Mucosa of descending colon (tissue), 3 donors: Measurements from ENCODE around the gene CHIT1. TPM values are rescaled to one million over a fixed set of nuclear protein-coding genes. Genes with fewer than 3 reads are reported as not detected.

Source experiments
- ATAC-seq: fragments of 200-7000 bp; cut with Tn5 transposase; one replicate; pipeline ENCODE4 v1.9.1; 2020; ENCODE audit warnings: mild to moderate bottlenecking, moderate library complexity
- DNase-seq, 3 donors: peaks; one replicate each; pipeline ENCODE4 v3.0.0-alpha.2; 2020
- H3K36me3 ChIP-seq: fragments of 200-600 bp; one replicate; pipeline ENCODE4 v1.8.0; 2021; ENCODE audit warnings: low read depth, mild to moderate bottlenecking
- H3K4me1 ChIP-seq: fragments of 200-600 bp; one replicate; pipeline ENCODE4 v1.8.0; 2021; ENCODE audit warnings: low read depth, mild to moderate bottlenecking
- H3K4me3 ChIP-seq: fragments of 200-600 bp; one replicate; pipeline ENCODE4 v1.8.0; 2021; ENCODE audit warnings: mild to moderate bottlenecking
- H3K9me3 ChIP-seq: fragments of 200-600 bp; one replicate; pipeline ENCODE4 v1.8.0; 2021; ENCODE audit warnings: mild to moderate bottlenecking
- intact Hi-C, 2 donors: fragments of 100-400 bp; cut with DNase I in 1 of 2; cut with micrococcal nuclease in 1 of 2; formaldehyde crosslinking; loops; one replicate each; pipeline versions ENCODE4 v1.11.0 to v1.11.1; 2022; cut with DNase I, micrococcal nuclease
- total RNA-seq, 3 donors: library from RNA; stranded (reverse); fragmentation: NEBNext Ultra II Directional in 2 of 3; extraction: Animal tissue kit (Norgen Biotek cat#: 25700) in 2 of 3; gene quantifications; one replicate each; pipeline versions ENCODE4 v1.2.1 to v1.2.4, GENCODE V29; 2021 to 2023
- TF ChIP-seq, protein P1 (sequence below): fragments of 200-600 bp; IDR thresholded peaks from one replicate; pipeline ENCODE4 v1.8.0; 2022; ENCODE audit warnings: antibody characterized with exemption, mild to moderate bottlenecking
- donor health status: DM: no; HTN: no; CAD: no; lungs with moderate emphysema.
- donor health status: DM: no; HTN: no; CAD: no.
- donor health status: DM: no; HTN: yes; CAD: no.

Gene CHIT1
- total RNA-seq, 3 donors from 2014 or later = 0.13 to 0.96 TPM; not detected in 1

- Histone ChIP-seq H3K9me3 (no peaks in the 10 kb centered on the region), H3K36me3 (no peaks in the 10 kb centered on the region), H3K4me1 (peaks cover 45% of the 10 kb centered on the region), H3K4me3 (no peak overlapping the region)
- intact Hi-C loops = loop anchor here (10.0 kb wide), 2 partner anchors 169 to 209 kb away; no protein-coding TSS in a partner anchor
- TF ChIP-seq, protein P1, sequence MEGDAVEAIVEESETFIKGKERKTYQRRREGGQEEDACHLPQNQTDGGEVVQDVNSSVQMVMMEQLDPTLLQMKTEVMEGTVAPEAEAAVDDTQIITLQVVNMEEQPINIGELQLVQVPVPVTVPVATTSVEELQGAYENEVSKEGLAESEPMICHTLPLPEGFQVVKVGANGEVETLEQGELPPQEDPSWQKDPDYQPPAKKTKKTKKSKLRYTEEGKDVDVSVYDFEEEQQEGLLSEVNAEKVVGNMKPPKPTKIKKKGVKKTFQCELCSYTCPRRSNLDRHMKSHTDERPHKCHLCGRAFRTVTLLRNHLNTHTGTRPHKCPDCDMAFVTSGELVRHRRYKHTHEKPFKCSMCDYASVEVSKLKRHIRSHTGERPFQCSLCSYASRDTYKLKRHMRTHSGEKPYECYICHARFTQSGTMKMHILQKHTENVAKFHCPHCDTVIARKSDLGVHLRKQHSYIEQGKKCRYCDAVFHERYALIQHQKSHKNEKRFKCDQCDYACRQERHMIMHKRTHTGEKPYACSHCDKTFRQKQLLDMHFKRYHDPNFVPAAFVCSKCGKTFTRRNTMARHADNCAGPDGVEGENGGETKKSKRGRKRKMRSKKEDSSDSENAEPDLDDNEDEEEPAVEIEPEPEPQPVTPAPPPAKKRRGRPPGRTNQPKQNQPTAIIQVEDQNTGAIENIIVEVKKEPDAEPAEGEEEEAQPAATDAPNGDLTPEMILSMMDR = no peak
- no peak for ATAC-seq
- DNase-seq = peak in 1 of 3 donors; percentile 12
Observed at GRCh38 chr1:203275656-203276272, 46.3 kb upstream of the CHIT1 start.

GRCh38 chr1:203274603-203275381, 45.3 kb upstream of the CHIT1 start:
- TF ChIP-seq, protein P1 = no peak
- H3K9me3 ChIP-seq = no peaks in the 10 kb centered on the region
- H3K4me1 ChIP-seq = peaks cover 45% of the 10 kb centered on the region
- intact Hi-C loops = loop anchor here (5.0 to 10.0 kb wide), 4 partner anchors 58 to 210 kb away; no protein-coding TSS in a partner anchor
- DNase-seq (peak in 1 of 3 donors; percentile 33), ATAC-seq (peak; percentile 7)
- H3K4me3 ChIP-seq = no peak overlapping the region
- H3K36me3 ChIP-seq = no peaks in the 10 kb centered on the region

- TF ChIP-seq, protein P1 = no peak
- no peaks in the 10 kb centered on the region for H3K9me3 ChIP-seq
- H3K4me3 ChIP-seq = no peak overlapping the region
- DNase-seq (peak; percentile 57 to 82 (median 65)), ATAC-seq (peak; percentile 19)
- peaks cover 41% of the 10 kb centered on the region for H3K4me1 ChIP-seq
- no peaks in the 10 kb centered on the region for H3K36me3 ChIP-seq
- intact Hi-C loops = loop anchor here (5.0 to 10.0 kb wide), 4 partner anchors 58 to 211 kb away; no protein-coding TSS in a partner anchor
Observed at GRCh38 chr1:203273869-203274602, 44.6 kb upstream of the CHIT1 start.

DNA sequence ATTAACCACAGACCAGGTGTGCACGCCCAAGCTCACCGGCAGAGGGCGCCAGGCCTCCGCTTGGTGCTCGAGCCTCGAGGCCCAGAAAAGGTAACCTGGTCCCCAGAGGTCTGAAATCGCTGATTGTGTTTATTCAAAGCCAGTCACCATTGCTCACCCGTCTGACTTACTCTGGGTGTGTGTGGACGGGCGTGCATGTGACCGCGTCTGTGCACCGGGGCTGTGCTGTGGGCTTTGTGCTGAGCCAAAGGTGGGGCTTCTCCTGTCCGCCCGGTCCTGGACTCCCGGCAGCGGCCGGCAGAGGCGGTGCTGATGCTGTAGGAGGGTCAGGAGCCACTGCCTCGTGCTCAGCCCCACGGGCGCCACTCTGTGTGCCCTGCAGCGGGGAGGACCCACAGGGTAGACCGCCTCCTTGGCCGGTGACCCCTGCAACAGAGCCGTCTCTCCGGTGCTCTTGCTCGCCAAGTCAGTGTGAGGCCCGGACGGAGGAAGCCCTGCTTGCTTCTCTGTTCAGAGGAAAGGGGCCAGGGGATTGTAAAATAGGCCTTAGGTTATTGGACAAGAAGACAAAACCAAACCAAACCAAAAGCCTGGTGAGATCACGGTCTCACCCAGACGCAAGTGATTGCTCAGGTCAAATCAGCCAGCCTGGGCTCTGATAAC, 43.9 kb upstream of the CHIT1 start:
- intact Hi-C loops = loop anchor here (5.0 to 10.0 kb wide), 4 partner anchors 59 to 211 kb away; no protein-coding TSS in a partner anchor

More for the DNA sequence above, 43.9 kb upstream of the CHIT1 start:
- Histone ChIP-seq H3K4me3 (no peak overlapping the region), H3K36me3 (no peaks in the 10 kb centered on the region), H3K9me3 (no peaks in the 10 kb centered on the region), H3K4me1 (peaks cover 34% of the 10 kb centered on the region)
- DNase-seq (peak; percentile 92 to 95 (median 94)), ATAC-seq (peak; percentile 88)
- TF ChIP-seq, protein P1 = peak; percentile 96
